Upper lobe of left lung (tissue), 6 donors: Measurements from ENCODE around the gene THSD7A. TPM values are rescaled to one million over a fixed set of nuclear protein-coding genes. Genes with fewer than 3 reads are reported as not detected.

ENCODE experiments used
- ATAC-seq, 2 donors: fragments of 200-7000 bp; cut with Tn5 transposase; one replicate each; pipeline ENCODE4 v1.9.1; 2022; ENCODE audit warnings: mild to moderate bottlenecking in 2 of 2, moderate library complexity in 2 of 2; ENCODE audit not compliant: low FRiP score in 2 of 2
- DNase-seq, 2 donors: peaks; one replicate each; pipeline ENCODE4 v3.0.0-alpha.2; 2019 to 2020
- H3K27ac ChIP-seq, 4 donors: fragments of 200-600 bp; sonication (generic); one replicate each; pipeline ENCODE4 v1.5.1; 2016 to 2019
- H3K27me3 ChIP-seq, 4 donors: fragments of 200-600 bp; sonication (generic); one replicate each; pipeline ENCODE4 v1.5.1; 2017 to 2019
- H3K36me3 ChIP-seq, 4 donors: fragments of 200-600 bp; sonication (generic); one replicate each; pipeline ENCODE4 v1.5.1; 2016 to 2019
- H3K4me1 ChIP-seq, 4 donors: fragments of 200-600 bp; sonication (generic); one replicate each; pipeline ENCODE4 v1.5.1; 2018 to 2019
- H3K4me3 ChIP-seq, 4 donors: fragments of 200-600 bp; sonication (generic); one replicate each; pipeline ENCODE4 v1.5.1; 2017 to 2019; ENCODE audit warnings: mild to moderate bottlenecking in 2 of 4, moderate library complexity in 1 of 4
- H3K9me3 ChIP-seq, 4 donors: fragments of 200-600 bp; sonication (generic); one replicate each; pipeline ENCODE4 v1.5.1; 2018 to 2019
- EP300 ChIP-seq, 4 donors: sonication (generic); formaldehyde crosslinking; IDR thresholded peaks; one replicate each; pipeline ENCODE4 v1.5.1; 2017; ENCODE audit warnings: antibody characterized with exemption in 4 of 4, control low read depth in 2 of 4
- POLR2A ChIP-seq, 4 donors: fragments of 450-650 bp; IDR thresholded peaks; one replicate each; pipeline ENCODE4 v1.5.1; 2016 to 2017; ENCODE audit warnings: antibody characterized with exemption in 4 of 4, mild to moderate bottlenecking in 2 of 4
- POLR2AphosphoS5 ChIP-seq, 2 donors: sonication (generic); formaldehyde crosslinking; IDR thresholded peaks; one replicate each; pipeline ENCODE4 v1.5.1; 2017; ENCODE audit warnings: antibody characterized with exemption in 2 of 2
- WGBS, 2 donors: methylation state at CpG; one replicate each; pipeline ENCODE4 v1.1.5; 2017 to 2018; 5-methylcytosine and 5-hydroxymethylcytosine counted together
- total RNA-seq, 6 donors: library from RNA; depleted of rRNA in 4 of 6; stranded (reverse); fragments of >200 nt in 4 of 6; gene quantifications; one replicate each; pipeline versions ENCODE4 v1.1.0 to v1.2.1, GENCODE V29; 2016 to 2021
- TF ChIP-seq, protein P1 (sequence below), 6 experiments: fragments of 450-650 bp in 4 of 6; fragments of 200-600 bp in 2 of 6; sonication (generic) in 2 of 6; IDR thresholded peaks; one replicate each; pipeline ENCODE4 v1.5.1; 2016 to 2019; ENCODE audit warnings: antibody characterized with exemption in 6 of 6
- donor health status: DM: no; HTN: no; CAD: no; lungs with moderate emphysema.
- donor health status: DM: no; HTN: yes; CAD: no; lungs with severe emphysema.

The THSD7A gene, protein sequence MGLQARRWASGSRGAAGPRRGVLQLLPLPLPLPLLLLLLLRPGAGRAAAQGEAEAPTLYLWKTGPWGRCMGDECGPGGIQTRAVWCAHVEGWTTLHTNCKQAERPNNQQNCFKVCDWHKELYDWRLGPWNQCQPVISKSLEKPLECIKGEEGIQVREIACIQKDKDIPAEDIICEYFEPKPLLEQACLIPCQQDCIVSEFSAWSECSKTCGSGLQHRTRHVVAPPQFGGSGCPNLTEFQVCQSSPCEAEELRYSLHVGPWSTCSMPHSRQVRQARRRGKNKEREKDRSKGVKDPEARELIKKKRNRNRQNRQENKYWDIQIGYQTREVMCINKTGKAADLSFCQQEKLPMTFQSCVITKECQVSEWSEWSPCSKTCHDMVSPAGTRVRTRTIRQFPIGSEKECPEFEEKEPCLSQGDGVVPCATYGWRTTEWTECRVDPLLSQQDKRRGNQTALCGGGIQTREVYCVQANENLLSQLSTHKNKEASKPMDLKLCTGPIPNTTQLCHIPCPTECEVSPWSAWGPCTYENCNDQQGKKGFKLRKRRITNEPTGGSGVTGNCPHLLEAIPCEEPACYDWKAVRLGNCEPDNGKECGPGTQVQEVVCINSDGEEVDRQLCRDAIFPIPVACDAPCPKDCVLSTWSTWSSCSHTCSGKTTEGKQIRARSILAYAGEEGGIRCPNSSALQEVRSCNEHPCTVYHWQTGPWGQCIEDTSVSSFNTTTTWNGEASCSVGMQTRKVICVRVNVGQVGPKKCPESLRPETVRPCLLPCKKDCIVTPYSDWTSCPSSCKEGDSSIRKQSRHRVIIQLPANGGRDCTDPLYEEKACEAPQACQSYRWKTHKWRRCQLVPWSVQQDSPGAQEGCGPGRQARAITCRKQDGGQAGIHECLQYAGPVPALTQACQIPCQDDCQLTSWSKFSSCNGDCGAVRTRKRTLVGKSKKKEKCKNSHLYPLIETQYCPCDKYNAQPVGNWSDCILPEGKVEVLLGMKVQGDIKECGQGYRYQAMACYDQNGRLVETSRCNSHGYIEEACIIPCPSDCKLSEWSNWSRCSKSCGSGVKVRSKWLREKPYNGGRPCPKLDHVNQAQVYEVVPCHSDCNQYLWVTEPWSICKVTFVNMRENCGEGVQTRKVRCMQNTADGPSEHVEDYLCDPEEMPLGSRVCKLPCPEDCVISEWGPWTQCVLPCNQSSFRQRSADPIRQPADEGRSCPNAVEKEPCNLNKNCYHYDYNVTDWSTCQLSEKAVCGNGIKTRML (N-terminal part only)
- 10 to 100 TPM in 1 of 6 donors, 1 to 10 TPM in 5; 5.1 to 15.7 (median 7.0) TPM for total RNA-seq

DNA sequence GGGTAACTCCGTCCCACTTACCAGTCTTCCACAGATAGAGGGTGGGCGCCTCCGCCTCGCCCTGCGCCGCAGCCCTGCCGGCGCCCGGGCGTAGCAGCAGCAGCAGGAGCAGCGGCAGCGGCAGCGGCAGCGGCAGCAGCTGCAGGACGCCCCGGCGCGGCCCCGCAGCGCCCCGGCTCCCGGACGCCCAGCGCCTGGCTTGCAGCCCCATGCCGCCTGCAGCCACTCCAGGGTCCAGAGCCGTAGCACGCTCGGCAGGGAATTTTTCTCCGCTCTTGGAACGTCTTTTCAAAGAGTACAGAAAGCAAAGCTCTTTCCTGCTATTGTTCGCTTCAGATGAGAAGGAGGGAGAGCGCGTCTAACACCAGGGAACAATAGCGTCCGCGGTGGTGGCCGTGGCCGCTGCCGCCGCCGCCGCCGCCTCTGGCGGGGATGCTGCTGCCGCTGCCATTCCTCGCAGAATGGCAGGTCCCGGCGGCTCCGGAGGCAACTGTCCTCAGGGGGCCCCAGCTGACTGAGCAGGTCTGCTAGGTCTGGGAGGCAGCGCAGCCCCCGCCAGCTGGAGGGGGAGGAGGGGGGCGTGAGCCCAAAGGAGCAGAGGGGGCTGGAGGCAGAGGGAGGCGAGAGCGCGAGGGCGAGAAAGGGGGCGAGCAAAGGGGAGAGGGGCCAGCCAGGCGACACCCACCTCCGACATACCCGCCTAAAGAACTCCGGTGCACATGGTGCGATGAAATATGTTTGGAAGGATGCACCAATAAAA is at the start of gene THSD7A:
Gene THSD7A, minus strand, starts transcription at position 463 of the 760 bp plus-strand sequence. Its CDS starts 252 bp downstream, at position 211.
- no peaks in the 10 kb centered on the region for H3K9me3 ChIP-seq
- DNase-seq: peak; percentile 45 to 90
- peak; percentile 78 to 94 for ATAC-seq

DNA sequence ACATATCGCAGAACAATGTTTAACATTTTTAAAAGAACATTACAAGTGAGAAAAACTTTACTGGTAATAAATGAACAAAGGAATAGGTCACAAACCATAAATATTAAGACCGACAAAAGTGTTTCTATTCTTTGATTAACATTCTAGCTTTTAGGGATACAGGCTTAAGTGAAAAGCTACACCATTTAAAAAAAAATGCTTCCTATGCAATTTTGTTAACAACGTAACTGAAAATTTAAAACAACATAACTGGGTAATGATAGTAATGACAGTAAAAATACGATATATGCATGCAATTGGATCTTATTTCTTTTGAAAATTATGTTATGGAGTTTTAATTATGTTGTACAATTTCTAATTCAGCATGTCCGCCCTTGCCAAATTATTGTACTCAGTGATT is 49.7 kb upstream of the THSD7A start:
- no peak for ATAC-seq
- H3K27me3 ChIP-seq: no peaks in the 10 kb centered on the region
- DNase-seq: no peak
- H3K36me3 ChIP-seq: no peaks in the 10 kb centered on the region
- no peaks in the 10 kb centered on the region for H3K9me3 ChIP-seq
- 87 to 88% methylated on average over 5 of the region's 5 CpGs for WGBS, 2 donors
- no peaks in the 10 kb centered on the region for H3K4me1 ChIP-seq
- no peak for TF ChIP-seq POLR2A (IDR thresholded peaks at IDR 0.05)
- no peak for TF ChIP-seq POLR2AphosphoS5 (IDR thresholded peaks at IDR 0.05)
- no peak for TF ChIP-seq EP300 (IDR thresholded peaks at IDR 0.05)
- TF ChIP-seq, protein P1, sequence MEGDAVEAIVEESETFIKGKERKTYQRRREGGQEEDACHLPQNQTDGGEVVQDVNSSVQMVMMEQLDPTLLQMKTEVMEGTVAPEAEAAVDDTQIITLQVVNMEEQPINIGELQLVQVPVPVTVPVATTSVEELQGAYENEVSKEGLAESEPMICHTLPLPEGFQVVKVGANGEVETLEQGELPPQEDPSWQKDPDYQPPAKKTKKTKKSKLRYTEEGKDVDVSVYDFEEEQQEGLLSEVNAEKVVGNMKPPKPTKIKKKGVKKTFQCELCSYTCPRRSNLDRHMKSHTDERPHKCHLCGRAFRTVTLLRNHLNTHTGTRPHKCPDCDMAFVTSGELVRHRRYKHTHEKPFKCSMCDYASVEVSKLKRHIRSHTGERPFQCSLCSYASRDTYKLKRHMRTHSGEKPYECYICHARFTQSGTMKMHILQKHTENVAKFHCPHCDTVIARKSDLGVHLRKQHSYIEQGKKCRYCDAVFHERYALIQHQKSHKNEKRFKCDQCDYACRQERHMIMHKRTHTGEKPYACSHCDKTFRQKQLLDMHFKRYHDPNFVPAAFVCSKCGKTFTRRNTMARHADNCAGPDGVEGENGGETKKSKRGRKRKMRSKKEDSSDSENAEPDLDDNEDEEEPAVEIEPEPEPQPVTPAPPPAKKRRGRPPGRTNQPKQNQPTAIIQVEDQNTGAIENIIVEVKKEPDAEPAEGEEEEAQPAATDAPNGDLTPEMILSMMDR (IDR thresholded peaks at IDR 0.05): no peak
- no peak overlapping the region for H3K27ac ChIP-seq
- H3K4me3 ChIP-seq: no peak overlapping the region

More for the DNA sequence above, at the start of gene THSD7A:
- no peaks in the 10 kb centered on the region for H3K27me3 ChIP-seq
- no peaks in the 10 kb centered on the region for H3K36me3 ChIP-seq
- WGBS, 2 donors: 7 to 10% methylated on average over 25 to 59 of the region's 62 CpGs
- peaks cover 4 to 9% (median 5%) of the 10 kb centered on the region in 4 donors for H3K4me1 ChIP-seq
- H3K27ac ChIP-seq: peak within 1 kb of the TSS; percentile 34 to 74 (median 72)
- TF ChIP-seq, protein P1 (IDR thresholded peaks at IDR 0.05): peak in 5 of 6 experiments; percentile 12 to 52 (median 21)
- TF ChIP-seq POLR2A (IDR thresholded peaks at IDR 0.05): no peak
- peak within 1 kb of the TSS; percentile 20 to 64 (median 54) for H3K4me3 ChIP-seq

DNA sequence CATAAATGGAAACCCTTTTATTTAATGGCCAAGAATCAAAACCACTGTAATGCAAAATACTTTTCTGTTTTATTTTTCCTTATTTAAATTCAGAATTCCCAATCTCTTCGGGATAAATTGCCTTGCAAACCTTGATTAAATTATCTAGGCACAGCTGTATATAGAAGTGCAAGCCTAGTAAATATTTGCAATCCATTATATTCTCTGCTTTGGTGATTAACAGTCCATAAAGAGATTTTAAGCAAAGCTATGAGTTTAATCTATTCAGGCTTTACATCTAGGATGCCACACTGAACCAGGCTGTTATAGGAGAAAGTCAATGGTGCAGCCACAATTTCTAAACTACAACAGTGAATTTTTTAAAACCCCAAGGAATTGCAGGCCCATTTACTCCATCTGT is 43.6 kb upstream of the THSD7A start:
- 66 to 89% methylated on average over 1 of the region's 1 CpG for WGBS, 2 donors
- TF ChIP-seq POLR2AphosphoS5 (IDR thresholded peaks at IDR 0.05) (no peak), POLR2A (IDR thresholded peaks at IDR 0.05) (no peak), EP300 (IDR thresholded peaks at IDR 0.05) (no peak)
- TF ChIP-seq, protein P1 (IDR thresholded peaks at IDR 0.05): no peak

DNA sequence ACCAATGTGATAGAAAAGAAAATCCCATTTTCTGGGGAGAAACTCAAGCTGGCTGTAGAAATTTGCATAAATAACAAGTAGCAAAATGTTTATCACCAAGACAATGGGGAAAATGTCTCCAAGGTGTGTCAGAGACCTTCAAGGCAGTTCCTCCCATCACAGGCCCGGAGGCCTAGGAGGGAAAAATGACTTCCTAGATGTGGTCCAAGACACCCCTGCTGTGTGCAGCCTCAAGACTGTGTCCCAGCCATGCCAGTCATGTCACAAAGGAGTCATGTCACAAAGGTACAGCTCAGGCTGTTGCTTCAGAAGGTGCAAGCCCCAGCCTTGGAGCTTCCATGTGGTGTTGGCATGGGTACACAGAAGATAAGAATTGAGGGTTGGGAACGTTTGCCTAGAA is 33.7 kb upstream of the THSD7A start:
- TF ChIP-seq, protein P1 (IDR thresholded peaks at IDR 0.05): no peak
- no peak for TF ChIP-seq POLR2AphosphoS5 (IDR thresholded peaks at IDR 0.05)
- TF ChIP-seq EP300 (IDR thresholded peaks at IDR 0.05): no peak
- TF ChIP-seq POLR2A (IDR thresholded peaks at IDR 0.05): no peak
- no peak overlapping the region for H3K4me3 ChIP-seq
- no peak for ATAC-seq
- no peaks in the 10 kb centered on the region for H3K36me3 ChIP-seq
- WGBS, 2 donors: 72 to 90% methylated on average over 2 of the region's 2 CpGs
- no peak overlapping the region for H3K27ac ChIP-seq
- DNase-seq: no peak
- no peaks in the 10 kb centered on the region for H3K27me3 ChIP-seq
- H3K4me1 ChIP-seq: no peaks in the 10 kb centered on the region
- no peaks in the 10 kb centered on the region for H3K9me3 ChIP-seq

More for the DNA sequence above, 43.6 kb upstream of the THSD7A start:
- Histone ChIP-seq H3K4me1 (no peaks in the 10 kb centered on the region), H3K27ac (no peak overlapping the region), H3K27me3 (no peaks in the 10 kb centered on the region), H3K4me3 (no peak overlapping the region), H3K36me3 (no peaks in the 10 kb centered on the region), H3K9me3 (no peaks in the 10 kb centered on the region)
- ATAC-seq (no peak), DNase-seq (no peak)
